HG03342 (cell line): ENCODE measurements around the gene PTGES3L.
"Not testable (repeated sequence)": the region's sequence is repeated elsewhere in the genome, so short reads cannot be mapped to it uniquely, and the experiment has no call there.

Experiments
- ATAC-seq: cut with Tn5 transposase; IDR thresholded peaks from one replicate; pipeline ENCODE4 v1.9.1; 2021; ENCODE audit warnings: mild to moderate bottlenecking, moderate library complexity; ENCODE audit not compliant: unreplicated experiment

The PTGES3L gene

DNA sequence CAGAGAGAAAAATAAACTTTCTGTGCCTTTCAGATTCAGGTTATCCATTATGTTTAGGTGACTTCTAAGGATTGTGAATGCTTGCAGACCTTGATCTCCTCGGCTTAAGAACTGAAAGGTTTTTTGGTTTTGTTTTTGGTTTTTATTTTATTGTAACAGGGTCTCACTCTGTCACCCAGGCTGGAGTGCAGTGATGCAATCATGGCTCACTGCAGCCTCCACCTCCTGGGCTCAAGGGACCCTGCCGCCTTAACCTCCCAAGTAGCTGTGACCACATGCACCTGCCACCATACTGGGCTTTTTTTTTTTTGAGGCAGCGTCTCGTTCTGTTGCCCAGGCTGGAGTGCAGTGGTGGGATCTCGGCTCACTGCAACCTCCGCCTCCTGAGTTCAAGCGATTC, 56.4 kb downstream of the PTGES3L start:
- not testable (repeated sequence) for ATAC-seq

DNA sequence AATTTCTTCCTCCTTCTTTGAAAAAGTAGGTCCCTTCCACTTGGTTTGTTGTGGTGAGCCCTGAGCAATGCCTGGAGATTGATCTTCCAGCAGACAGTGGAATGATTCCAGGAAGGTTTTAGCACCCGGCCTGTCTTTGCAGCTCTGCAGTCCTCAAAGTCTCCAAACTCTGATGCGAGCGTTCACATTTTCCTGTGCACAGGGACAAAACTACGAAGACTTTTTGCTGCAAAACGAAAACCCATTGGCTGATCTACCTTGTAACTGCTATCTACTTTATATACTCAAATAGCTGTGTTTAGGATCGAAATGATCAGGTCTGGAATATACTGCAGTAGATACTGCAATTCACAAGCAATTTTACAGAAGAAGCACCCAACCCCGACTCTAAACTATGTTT, 57.6 kb downstream of the PTGES3L start:
- no peak for ATAC-seq

DNA sequence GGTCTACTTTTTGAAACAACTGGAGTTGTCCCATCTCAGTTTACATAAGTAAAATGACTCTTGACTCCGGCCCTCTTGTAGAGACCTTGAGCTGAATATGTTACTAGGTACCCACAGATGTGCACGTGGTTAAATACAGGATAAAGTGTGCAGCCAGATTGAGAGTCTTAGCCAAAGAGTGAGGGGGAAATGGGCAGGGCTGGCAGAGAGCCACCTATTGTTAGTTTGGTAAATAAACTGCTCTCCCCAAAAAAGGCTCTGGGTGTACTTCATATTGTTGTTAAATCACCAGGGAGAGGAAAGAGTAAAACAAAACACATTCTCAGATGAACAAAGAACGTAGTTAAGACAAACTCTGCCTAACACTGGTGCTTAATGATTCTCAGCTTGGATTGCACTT, 59.0 kb downstream of the PTGES3L start:
- ATAC-seq: no peak

DNA sequence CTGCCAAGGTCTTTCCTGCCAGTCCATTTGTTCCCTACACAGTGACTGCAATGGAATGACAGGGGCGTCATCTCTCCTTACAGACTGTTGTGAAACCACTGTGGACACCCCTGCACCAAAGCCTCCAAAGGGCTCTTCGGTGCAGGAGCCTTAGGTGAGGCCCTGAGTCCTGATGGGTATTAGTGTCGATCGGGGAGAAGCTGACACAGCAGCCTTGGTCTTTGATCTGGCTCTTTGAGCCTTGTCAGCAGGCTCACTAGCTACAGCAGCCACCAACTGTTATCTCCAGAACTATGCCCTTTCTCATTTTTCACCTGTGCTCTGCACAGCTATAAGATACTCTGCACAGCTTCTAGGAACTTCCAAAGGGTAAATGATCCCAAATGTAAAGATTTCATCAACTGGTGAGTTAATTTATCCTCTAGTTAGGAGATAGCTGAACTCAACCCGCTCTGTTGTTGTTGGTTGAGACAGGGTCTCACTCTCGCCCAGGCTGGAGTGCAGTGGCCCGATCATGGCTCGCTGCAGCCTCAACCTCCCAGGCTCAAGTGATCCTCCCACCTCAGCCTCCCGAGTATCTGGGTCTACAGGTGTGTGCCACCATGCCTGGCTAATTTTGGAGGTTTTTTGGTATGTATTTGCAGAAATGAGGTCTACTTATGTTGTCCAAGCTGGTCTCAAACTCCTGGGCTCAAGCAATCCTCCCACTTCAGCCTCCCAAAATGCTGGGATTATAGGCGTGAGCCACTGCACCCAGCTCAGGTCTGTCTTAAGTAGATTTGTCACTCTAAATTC, 59.6 kb downstream of the PTGES3L start:
- ATAC-seq: no peak

DNA sequence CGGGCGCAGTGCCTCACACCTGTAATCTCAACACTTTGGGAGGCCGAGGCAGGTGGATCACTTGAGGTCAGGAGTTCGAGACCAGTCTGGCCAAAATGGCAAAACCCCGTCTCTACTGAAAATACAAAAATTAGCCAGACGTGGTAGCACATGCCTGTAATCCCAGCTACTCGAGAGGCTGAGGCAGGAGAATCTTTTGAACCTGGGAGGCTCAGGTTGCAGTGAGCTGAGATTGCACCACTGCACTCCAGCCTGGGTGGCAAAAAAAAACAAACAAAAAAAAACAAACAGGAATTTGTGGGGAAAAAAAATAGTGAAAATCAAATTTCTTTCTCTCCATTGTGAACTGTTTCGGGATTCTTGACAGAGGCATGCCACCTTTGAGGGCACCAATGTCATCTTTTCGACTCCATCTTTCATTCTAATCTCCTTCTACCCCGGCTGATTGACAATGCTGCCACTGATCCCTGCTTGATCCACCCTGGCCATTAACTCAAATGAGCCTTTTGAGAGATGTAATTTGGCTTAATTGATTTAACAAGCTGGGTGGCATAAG, 60.3 kb downstream of the PTGES3L start:
- not testable (repeated sequence) for ATAC-seq

DNA sequence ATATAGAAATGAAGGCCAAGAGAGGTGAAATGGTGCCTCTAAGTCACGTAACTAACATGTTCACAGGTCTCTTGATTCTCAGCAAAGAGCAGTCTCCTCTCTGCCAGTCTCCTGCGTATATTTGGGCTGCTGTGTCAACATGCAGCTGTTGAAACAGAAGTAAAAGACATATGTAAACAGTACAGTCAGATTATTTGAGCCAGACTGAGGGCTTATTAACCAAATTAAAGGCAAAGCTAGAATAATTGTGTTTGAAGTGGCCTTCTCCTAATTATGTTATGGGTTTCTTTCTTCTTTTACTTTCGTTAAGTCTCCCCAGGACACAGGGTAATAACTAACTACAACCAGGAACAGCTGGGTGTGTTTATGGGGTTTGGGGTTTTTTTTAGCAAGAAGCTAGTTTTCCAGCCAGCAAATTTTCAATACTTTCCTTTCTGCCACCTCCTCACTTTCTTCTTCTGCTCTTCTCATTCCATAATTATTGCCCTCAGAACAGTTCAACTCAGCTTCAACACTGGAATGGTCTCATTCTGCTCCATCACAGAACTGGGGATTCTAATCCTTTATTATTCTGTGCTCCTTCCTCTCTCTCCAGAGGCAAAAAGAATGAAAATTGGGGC, 60.9 kb downstream of the PTGES3L start:
- ATAC-seq: no peak
